ENCODE results near the gene CST9L.
"Not testable (repeated sequence)": the region's sequence is repeated elsewhere in the genome, so short reads cannot be mapped to it uniquely, and the experiment has no call there.

The CST9L gene

DNA sequence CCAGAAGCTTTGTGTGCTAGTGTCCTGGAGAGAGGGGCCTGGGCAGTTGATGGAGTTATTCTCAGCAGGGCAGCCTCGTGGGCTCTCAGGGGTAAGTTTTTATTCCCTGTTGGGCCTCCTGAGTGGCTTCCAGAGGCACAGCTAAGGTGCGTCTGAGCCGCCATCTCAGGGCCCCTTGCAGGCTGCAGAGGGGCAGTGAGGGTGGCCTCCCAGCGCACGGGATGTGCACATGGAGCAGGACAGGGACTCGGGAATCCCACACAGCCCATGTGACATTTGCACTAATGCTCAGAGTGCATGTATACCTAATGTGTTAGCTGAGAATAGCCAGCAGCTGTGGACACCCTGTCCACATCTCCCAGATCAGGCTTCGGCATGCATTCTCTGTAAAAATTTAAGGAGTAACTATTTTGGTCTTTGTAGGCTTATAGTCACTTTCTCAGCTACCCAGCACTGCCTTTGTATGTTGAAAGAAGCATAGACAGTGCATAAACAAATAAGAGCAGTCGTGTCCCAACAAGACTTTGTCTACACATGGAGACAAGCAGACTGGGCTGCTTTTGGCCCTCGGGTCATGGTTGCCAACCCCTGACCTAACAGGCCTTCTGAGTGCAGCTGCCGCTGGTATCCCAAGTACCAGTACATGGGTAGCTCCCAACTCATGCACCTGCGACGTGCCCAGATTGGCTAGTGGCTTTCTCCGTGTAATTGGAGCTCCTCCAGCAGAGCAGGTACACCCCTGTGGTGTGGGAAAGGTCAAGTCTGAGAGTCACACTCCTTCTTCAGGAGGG is 18.6 kb upstream of the CST9L start:
- no peak for DNase-seq (ENCODE audit: low spot score)

- DNase-seq (ENCODE audit: low spot score): no peak
Observed at GRCh38 chr20:23585808-23586734, 17.8 kb upstream of the CST9L start.

GRCh38 chr20:23585449-23585807 is 17.1 kb upstream of the CST9L start:
- DNase-seq (ENCODE audit: low spot score): no peak

DNA sequence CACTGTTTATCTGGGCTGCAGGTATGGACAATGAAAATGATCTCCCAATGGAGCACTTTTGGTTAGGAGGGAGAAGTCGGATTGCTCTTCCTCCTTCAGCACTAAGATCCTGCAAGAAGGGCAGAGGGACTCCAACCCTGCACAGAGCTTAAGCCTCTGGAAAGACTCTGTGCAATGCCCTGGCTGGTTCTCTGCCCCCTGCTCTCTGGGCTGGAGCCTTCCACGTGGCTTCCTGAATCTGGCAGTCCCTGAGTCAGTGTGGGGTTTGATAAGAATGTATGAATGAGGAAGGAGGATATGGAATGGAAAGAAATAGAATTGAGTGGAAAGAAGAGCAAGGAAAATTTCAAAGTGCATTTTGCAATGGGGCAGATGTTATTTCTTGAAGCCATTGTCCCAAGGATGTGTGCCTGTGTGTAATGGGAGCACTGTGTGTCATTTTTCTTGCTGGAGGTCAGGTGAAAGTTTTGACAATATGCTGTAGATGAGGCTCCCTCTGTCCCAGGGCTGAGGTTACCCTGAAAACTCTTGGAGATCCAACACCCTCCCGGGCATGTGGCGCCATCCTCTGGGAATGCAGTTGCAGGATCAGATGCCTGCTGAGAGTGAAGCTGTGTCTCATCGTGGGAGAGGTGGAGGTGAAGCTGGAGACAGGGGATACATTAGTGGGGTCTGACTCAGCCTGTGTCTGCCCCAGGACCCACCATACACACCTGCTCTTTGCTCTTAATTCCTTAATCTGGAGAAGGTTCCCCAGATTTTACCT is 16.3 kb upstream of the CST9L start:
- no peak for DNase-seq (ENCODE audit: low spot score)

- no peak for DNase-seq (ENCODE audit: low spot score)
Observed at GRCh38 chr20:23583526-23583925, 15.2 kb upstream of the CST9L start.

GRCh38 chr20:23582293-23582692 is 14.0 kb upstream of the CST9L start:
- no peak for DNase-seq (ENCODE audit: low spot score)

DNA sequence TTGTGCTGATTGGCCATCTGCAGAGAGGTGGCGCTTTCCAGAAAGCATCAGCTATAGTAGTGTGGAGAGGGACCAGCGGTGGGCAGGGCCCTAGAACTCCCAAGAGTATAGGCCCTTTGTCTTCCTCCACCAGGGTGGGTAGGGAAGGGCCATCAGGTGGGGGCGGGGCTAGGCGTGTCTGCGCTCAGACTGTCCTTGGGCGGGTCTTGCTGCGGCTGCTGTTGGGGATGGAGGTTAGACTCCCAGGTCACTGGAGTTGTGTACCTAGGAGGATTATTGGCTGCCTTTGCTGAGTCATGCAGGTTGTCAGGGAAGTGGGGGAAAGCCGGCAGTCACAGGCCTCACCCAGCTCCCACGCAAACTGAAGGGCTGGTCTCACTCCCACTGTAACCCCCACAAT is 13.5 kb upstream of the CST9L start:
- DNase-seq (ENCODE audit: low spot score): not testable (repeated sequence)

GRCh38 chr20:23574977-23575376 is 6.7 kb upstream of the CST9L start:
- no peak for DNase-seq (ENCODE audit: low spot score)

GRCh38 chr20:23570178-23570760 is 2.0 kb upstream of the CST9L start:
- no peak for DNase-seq (ENCODE audit: low spot score)

- no peak for DNase-seq (ENCODE audit: low spot score)
Observed at GRCh38 chr20:23569570-23569969, 1.3 kb upstream of the CST9L start.

- no peak for DNase-seq (ENCODE audit: low spot score)
Observed at GRCh38 chr20:23568971-23569330, 667 bp upstream of the CST9L start.

- DNase-seq (ENCODE audit: low spot score): no peak
Observed at GRCh38 chr20:23566199-23566932, 1.9 kb downstream of the CST9L start.

- DNase-seq (ENCODE audit: low spot score): no peak
Observed at GRCh38 chr20:23565503-23566045, 2.7 kb downstream of the CST9L start.

- DNase-seq (ENCODE audit: low spot score): no peak
Observed at GRCh38 chr20:23564927-23565326, 3.4 kb downstream of the CST9L start.

DNA sequence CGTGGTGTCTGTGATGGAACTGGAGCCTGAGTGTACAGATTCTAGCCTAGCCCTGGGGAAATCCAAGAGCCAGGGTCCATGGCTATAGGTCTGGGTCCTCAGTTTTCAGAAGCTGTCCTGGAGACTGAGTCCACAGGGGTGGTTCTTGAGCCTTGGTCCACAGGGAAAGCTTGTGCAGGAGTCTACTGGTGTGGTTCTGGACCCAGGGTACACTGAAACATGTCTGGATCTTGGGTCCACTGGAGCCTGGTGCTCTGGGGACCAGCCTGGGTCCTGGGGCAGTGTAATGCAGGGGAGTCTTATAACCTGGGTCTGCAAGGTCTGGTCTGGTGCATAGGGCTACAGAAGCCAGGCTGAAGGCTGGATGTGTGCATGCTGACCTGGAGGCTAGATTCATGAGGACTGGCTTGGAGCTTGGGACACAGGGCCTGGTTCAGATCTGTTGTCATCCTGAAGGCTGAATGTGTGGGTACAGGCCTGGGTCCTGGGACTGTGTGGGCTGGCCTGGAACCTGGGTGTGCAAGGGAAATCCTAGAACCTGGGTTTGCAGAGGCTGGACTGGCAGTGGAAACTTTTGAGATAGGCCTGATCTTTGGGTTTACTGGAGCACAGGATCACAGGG is 5.5 kb downstream of the CST9L start:
- no peak for DNase-seq (ENCODE audit: low spot score)

DNA sequence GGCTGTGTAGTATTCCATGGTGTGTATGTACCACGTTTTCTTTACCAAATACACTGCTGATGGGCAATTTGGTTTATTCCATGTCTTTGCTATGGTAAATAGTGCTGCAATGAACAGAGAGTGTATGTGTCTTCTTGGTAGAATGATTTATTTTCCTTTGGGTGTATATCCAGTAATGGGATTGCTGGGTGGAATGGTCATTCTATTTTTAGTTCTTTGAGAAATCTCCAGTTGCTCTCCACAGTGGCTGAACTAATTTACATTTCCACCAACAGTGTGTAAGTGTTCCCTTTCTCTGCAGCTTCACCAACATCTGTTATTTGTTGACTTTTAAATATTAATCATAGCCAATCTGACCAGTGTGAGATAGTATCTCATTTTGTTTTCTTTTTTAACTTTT is 13.9 kb downstream of the CST9L start:
- no peak for DNase-seq (ENCODE audit: low spot score)

DNA sequence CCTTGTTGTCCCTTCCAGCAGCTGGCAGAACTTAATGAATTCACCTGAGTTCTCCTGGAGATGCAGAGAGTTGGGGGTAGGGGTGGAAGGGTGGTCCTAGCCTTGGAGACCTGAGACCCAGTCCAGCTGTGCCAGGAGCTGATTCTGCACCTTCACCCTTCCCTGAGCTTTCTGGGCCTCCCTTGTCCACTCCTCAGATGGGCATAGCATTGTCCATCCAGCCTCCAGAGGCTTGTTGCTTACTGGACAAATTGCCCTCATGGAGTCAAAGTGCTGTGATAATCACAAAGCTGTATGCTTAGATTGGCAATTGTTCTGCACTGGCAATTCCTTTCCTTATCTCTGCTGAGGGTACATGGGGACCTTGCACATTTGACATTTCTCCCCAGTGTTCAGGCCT is 16.5 kb downstream of the CST9L start:
- no peak for DNase-seq (ENCODE audit: low spot score)

GRCh38 chr20:23551383-23551782 is 16.9 kb downstream of the CST9L start:
- DNase-seq (ENCODE audit: low spot score): no peak

DNA sequence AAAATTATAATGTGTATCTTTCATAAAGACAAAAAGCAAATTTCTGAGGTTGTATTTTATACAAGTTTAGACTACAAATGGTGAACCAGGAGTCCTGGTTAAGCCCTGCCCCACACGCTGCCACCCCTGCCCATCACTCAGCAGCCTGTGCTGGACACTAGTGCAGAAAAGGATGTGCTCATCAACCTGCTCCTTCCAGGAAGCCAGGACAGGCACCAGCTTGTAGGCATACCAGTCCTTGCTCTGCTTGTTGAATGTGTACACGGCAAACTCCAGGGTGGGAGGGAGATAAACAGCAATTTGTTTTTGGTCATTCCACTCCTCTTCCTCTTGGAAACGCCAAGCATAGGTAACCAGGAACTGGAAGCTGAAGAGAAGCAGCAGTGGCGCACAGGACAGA is 18.1 kb downstream of the CST9L start:
- DNase-seq (ENCODE audit: low spot score): no peak

DNA sequence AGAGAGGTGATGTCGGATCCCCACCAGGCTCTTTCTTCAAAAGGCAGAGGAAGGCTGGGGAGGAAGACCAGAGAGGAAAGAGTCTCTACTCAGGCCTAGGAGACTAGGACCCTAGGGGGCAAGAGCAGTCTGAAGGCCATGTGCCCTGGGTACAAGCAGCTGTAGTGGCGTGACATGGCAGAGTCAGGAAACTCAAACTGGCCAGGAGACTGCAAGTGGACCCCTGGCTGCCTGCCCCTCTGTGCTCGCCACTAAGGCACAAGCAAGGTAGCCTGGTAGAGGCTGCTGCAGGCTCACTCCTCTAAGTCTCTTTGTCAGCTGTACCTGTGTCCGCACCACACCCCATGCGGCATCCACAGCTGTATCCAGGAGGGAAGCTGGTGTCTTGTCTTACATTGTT is 19.9 kb downstream of the CST9L start:
- DNase-seq (ENCODE audit: low spot score): no peak

- DNase-seq (ENCODE audit: low spot score): no peak
Observed at GRCh38 chr20:23547613-23548012, 20.7 kb downstream of the CST9L start.
